GM12874 (cell line): ENCODE data around the gene YIPF7.

ENCODE experiments used
- TF ChIP-seq, protein P1 (sequence below): IDR thresholded peaks from 2 replicates; pipeline ENCODE4 v1.5.1; 2011; ENCODE audit warnings: low read depth, mild to moderate bottlenecking, control low read depth, low read length, moderate library complexity; ENCODE audit not compliant: insufficient read depth

Gene YIPF7

DNA sequence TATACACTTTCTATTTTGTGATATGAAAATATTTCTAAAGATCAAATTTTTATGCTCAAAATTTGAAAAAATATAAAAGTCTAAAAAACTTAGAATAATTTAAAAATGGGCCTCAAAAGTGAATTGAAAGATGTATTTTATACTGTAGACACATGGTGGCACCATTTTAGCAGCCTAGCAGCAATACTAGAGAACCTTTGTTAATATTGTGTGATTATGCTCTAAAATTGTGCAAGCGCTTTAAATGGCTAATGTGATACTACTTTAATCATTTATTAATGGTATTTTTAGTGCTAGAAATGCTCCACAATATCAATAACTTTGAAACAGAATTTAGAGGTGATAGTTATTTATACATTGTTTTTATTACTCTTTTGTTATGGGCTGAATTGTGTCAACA, 23.0 kb upstream of the YIPF7 start:
- TF ChIP-seq, protein P1, sequence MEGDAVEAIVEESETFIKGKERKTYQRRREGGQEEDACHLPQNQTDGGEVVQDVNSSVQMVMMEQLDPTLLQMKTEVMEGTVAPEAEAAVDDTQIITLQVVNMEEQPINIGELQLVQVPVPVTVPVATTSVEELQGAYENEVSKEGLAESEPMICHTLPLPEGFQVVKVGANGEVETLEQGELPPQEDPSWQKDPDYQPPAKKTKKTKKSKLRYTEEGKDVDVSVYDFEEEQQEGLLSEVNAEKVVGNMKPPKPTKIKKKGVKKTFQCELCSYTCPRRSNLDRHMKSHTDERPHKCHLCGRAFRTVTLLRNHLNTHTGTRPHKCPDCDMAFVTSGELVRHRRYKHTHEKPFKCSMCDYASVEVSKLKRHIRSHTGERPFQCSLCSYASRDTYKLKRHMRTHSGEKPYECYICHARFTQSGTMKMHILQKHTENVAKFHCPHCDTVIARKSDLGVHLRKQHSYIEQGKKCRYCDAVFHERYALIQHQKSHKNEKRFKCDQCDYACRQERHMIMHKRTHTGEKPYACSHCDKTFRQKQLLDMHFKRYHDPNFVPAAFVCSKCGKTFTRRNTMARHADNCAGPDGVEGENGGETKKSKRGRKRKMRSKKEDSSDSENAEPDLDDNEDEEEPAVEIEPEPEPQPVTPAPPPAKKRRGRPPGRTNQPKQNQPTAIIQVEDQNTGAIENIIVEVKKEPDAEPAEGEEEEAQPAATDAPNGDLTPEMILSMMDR: no peak

DNA sequence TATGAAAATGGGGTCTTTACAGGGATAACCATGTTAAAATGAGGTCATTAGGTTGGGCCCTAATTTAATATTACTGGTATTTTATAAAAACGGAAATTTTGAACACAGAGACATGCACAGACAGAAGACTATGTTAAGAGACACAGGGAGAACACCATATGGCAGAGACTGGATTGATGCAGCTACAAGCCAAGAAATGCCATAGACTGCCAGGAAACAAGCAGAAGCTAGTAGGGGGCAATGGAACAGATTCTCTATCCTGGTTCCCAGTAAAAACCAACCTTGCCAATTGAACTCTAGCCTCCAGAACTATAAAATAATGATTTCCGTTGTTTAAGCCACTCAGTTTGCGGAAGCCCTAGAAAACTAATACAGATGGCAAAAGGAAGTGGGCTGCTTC, 20.2 kb upstream of the YIPF7 start:
- TF ChIP-seq, protein P1: no peak

DNA sequence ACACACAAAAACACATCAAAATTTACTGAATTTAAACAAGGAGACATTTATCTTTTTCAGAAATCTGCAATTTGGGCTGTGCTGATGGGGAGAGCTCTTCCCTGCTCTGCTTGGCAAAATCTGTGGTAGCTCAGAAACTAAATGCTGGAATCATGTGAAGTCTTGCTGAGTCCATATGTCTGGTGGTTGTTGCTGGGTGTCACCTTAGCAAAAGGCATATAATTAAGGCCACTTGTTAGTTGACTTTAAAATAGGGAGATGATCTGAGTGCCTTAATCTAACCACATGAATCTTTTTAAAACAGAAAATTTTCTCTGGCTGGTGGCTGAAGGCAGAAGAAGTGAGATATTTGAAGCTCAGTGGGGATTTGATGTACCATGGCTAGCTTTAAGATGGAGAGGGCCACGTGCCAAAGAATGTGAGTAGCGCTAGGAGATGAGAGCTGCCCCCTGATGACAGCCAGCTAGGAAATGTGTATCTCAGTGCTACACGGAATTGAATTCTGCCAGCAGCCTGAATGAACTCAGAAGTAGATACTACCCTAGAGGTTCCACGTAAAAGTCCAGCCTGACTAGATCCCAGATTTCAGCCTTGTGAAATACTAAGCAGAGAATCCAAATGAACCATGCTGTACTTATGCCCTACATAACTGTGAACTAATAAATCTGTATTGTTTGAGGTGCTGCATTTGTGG, 19.2 kb upstream of the YIPF7 start:
- TF ChIP-seq, protein P1: no peak

DNA sequence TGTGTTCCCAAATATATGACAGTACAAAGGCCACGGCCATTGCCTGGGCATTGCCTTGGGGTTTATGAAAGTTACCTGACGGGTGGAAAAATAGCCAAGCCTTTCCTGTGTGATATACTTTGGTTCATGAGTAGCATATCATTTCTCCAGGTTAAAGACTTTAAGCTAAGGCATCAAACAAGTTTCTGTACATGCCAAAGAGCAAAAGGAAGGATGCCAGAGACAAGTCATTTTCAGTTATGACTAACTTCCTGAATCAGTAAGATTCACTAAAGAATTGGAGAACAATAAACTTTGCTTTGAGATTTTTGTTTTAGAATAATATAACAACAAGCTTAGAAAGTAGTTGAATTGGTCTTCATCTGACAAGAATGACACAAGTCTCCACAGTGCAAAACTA, 17.1 kb upstream of the YIPF7 start:
- TF ChIP-seq, protein P1: no peak

DNA sequence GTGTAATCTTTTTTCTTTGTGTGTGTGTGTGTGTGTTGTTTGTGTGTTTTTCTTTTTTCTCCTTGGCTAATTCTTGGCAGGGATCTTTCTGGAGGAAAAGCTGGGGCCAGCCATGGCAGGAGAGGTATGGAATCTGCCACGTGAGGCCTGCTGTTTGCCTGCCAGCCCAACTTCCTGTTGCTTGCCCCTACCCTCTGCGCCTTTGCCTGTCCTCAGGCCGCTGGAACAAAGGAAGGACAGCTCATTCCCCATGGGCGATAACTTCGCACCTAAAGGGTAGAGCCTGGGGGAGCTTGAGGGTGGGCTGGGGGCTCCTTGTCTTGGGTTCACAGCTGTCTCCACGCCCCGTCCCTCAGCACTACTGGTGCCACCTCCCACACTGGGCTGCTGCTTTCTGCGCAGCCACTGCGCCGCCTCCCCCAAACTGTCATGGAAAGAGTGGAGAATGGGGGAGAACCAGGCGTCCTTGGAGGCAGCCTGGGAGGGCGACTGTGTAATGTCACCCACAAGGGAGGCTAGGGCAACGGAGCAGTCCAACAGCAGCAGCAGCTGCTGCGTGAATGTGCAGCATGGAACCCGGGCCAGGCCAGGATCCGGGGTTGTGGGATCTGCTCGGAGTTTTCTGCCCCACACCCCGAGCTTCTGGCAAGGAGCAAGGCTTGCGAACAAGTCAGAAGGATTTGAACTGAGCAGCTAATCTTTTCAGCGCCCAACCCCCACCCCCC, 12.3 kb upstream of the YIPF7 start:
- TF ChIP-seq, protein P1: no peak

DNA sequence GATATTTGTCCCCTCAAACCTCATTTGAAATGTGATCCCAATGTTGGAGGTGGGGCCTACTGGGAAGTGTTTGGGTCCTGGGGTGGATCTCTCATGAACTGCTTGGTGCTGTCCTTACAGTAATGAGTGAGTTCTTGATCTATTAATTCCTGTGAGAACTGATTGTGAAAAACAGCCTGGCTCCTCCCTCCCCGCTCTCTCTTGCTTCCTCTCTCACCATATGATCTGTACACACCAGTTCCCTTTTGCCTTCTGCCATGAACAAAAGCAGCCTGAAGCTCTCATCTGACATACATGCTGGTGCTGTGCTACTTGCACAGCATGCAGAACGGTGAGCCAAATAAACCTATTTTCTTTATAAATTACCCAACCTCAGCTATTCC, 11.2 kb upstream of the YIPF7 start:
- TF ChIP-seq, protein P1: no peak

DNA sequence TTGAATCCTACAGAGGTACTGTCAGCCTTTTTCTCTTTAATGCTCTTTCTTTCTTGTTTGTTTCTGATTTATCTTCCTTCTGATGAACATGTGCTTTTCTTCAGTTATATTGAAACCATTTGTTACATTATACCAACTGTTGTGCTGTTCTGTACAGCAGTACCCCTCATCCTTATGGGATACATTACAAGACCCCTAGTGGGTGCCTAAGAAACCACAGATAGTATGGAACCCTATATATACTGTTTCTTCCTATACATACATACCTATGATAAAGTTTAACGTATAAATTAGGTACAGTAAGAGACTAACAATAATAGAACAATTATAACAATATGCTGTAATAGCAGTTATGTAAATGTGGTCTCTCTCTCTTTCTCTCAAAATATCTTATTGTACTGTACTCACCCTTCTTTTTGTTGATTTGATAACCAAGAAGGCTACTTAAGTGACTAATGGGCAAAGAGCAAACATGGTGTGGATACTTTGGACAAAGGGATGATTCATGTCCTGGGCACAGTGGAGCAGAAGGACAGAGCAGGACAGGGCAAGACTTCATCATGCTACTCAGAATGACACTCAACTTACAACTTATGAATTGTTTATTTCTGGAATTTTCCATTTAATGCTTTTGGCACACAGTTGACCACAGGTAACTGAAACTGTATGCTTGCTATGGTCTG, 10.7 kb upstream of the YIPF7 start:
- TF ChIP-seq, protein P1: no peak
